Heart right ventricle (tissue), 16 donors: Measurements from ENCODE around the gene DLG5. TPM values are rescaled to one million over a fixed set of nuclear protein-coding genes. Genes with fewer than 3 reads are reported as not detected.

ENCODE experiments used
- ATAC-seq, 8 donors: fragments of 200-7000 bp; cut with Tn5 transposase; one replicate each; pipeline ENCODE4 v1.9.1; 2020; ENCODE audit warnings: mild to moderate bottlenecking in 8 of 8, moderate library complexity in 8 of 8, moderate number of reproducible peaks in 1 of 8
- DNase-seq, 2 donors: peaks; one replicate each; pipeline ENCODE4 v3.0.0-alpha.2; 2020
- H3K27ac ChIP-seq, 10 donors: fragments of 200-600 bp; sonication (generic) in 2 of 10; one replicate each; pipeline versions ENCODE4 v1.5.0 to v1.8.0; 2020 to 2022; ENCODE audit warnings: mild to moderate bottlenecking in 3 of 10
- H3K27me3 ChIP-seq, 7 donors: fragments of 200-600 bp; one replicate each; pipeline ENCODE4 v1.8.0; 2021 to 2022; ENCODE audit warnings: mild to moderate bottlenecking in 2 of 7
- H3K36me3 ChIP-seq, 9 donors: fragments of 200-600 bp; sonication (generic) in 1 of 9; one replicate each; pipeline versions ENCODE4 v1.5.0 to v1.8.0; 2020 to 2022; ENCODE audit warnings: mild to moderate bottlenecking in 2 of 9
- H3K4me1 ChIP-seq, 9 donors: fragments of 200-600 bp; sonication (generic) in 1 of 9; one replicate each; pipeline versions ENCODE4 v1.5.0 to v1.8.0; 2020 to 2022; ENCODE audit warnings: mild to moderate bottlenecking in 4 of 9
- H3K4me3 ChIP-seq, 10 donors: fragments of 200-600 bp; sonication (generic) in 2 of 10; one replicate each; pipeline versions ENCODE4 v1.5.0 to v1.8.0; 2020 to 2022; ENCODE audit warnings: mild to moderate bottlenecking in 7 of 10, moderate library complexity in 2 of 10
- H3K9me3 ChIP-seq, 11 donors: fragments of 200-600 bp in 10 of 11; sonication (generic) in 2 of 11; one replicate each; pipeline versions ENCODE4 v1.5.0 to v1.8.0; 2013 to 2022; ENCODE audit warnings: mild to moderate bottlenecking in 2 of 11, control low read depth in 1 of 11, moderate library complexity in 1 of 11
- CTCF ChIP-seq, 9 donors: fragments of 200-600 bp; sonication (generic) in 2 of 9; IDR thresholded peaks; one replicate each; pipeline versions ENCODE4 v1.5.0 to v1.8.0; 2021 to 2022; ENCODE audit warnings: antibody characterized with exemption in 9 of 9, mild to moderate bottlenecking in 5 of 9, moderate library complexity in 1 of 9
- WGBS, 2 donors: extraction: QIAGEN DNeasy Blood & Tissue Kit; methylation state at CpG; one replicate each; pipeline ENCODE4 v1.1.7; 2013; ENCODE audit warnings: inconsistent platforms in 1 of 2; 5-methylcytosine and 5-hydroxymethylcytosine counted together
- intact Hi-C, 10 donors: fragments of 100-400 bp; cut with DNase I; formaldehyde crosslinking; loops; one replicate each; pipeline versions ENCODE4 v1.11.1 to v1.14.2; 2022
- polyA plus RNA-seq, 2 donors: library from polyadenylated mRNA; stranded (reverse); fragments of 200-250 nt; gene quantifications; one replicate each; pipeline ENCODE4 v1.2.3, GENCODE V29; 2013
- total RNA-seq, 10 donors: library from RNA; stranded (reverse); fragmentation: NEBNext Ultra II Directional in 3 of 10; extraction: Animal tissue kit (Norgen Biotek cat#: 25700) in 3 of 10; gene quantifications; one replicate each; pipeline versions ENCODE4 v1.2.1 to v1.2.4, GENCODE V29; 2021 to 2023
- donor health status: Arrhythmogenic right ventricular cardiomyopathy.
- donor health status: ischemic (EF 13 %, LVEDD 7.1; RV severe dilation, severe dysfunction).
- donor health status: healthy with polysubstance abuse.
- donor health status: DM: no; HTN: yes; CAD: no.
- donor health status: DM: no; HTN: no; CAD: no.
- donor health status: ischemic (EF 25% LVEDD 6.9; RV normal size, moderate dysfunction).
- donor health status: ischemic (EF 25% LVEDD 5.7; RV mildly dilated, moderate dysfunction).
- donor health status: healthy.
- donor health status: DM: yes; HTN: yes; CAD: no.
- donor health status: Ischemic cardiomyopathy.
- donor health status: ischemic (EF 35%, LVEDD 5.7; RV mildly dilated, moderate dysfunction).
- donor health status: nonischemic (EF 11% LVEDD 7.7; RV severe dilation, severe dysfunction).
- donor health status: DM: yes; HTN: yes; CAD: no.
- donor health status: PGD.
- donor health status: ischemic (EF 29% LVEDD 5.4; RV normal size, mild dysfunction).
- donor health status: nonischemic (EF 23%, LVEDD 6.1; RV moderate dilation, normal function).

The DLG5 gene
- total and polyA plus RNA-seq, 12 donors: 5.0 to 14.1 (median 10.8) TPM

- Histone ChIP-seq H3K36me3 (no peaks in the 10 kb centered on the region), H3K27me3 (no peaks in the 10 kb centered on the region), H3K4me3 (no peak overlapping the region), H3K27ac (no peak overlapping the region), H3K4me1 (peaks cover 3 to 38% (median 20%) of the 10 kb centered on the region in 9 donors), H3K9me3 (no peaks in the 10 kb centered on the region)
- no peak for DNase-seq
- intact Hi-C loops: no loop called here
- WGBS, 2 donors: 61 to 66% methylated on average over 6 of the region's 6 CpGs
- ATAC-seq: peak in 3 of 8 donors; percentile 25 to 51 (median 42)
- no peak for TF ChIP-seq CTCF (IDR thresholded peaks at IDR 0.05)
Observed at GRCh38 chr10:77901743-77902142, 24.8 kb downstream of the DLG5 start.

GRCh38 chr10:77899690-77900089 lies 26.9 kb downstream of the DLG5 start:
- intact Hi-C loops: no loop called here
- Histone ChIP-seq H3K9me3 (no peaks in the 10 kb centered on the region), H3K27me3 (no peaks in the 10 kb centered on the region), H3K27ac (no peak overlapping the region), H3K36me3 (no peaks in the 10 kb centered on the region), H3K4me3 (no peak overlapping the region), H3K4me1 (peaks cover 3 to 47% (median 20%) of the 10 kb centered on the region in 9 donors)
- no peak for DNase-seq
- WGBS, 2 donors: 69 to 85% methylated on average over 4 of the region's 4 CpGs
- ATAC-seq: no peak
- no peak for TF ChIP-seq CTCF (IDR thresholded peaks at IDR 0.05)

DNA sequence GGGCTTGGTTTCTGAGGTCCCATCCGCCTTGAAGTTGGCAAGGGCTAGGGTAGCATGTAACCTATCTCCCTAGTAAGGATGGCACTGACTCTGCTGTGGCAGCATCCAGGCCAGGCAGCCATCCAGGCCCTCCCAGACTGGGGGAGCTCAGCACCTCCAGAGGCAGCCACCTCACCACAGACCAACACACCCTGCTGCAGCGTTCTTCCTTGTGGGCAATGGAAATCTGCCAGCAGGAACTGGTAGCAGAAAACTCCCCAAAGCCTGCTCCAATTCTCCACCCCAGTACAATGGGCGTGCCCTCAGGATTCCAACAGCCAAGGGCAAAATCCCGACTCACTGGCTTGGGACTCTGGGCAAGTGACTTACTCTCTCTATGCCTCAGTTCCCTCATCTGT lies 27.5 kb downstream of the DLG5 start:
- H3K36me3 ChIP-seq: no peaks in the 10 kb centered on the region
- 70 to 82% methylated on average over 4 of the region's 4 CpGs for WGBS, 2 donors
- peaks cover 3 to 48% (median 20%) of the 10 kb centered on the region in 9 donors for H3K4me1 ChIP-seq
- no peak for TF ChIP-seq CTCF (IDR thresholded peaks at IDR 0.05)
- intact Hi-C loops: no loop called here
- H3K4me3 ChIP-seq: no peak overlapping the region
- no peaks in the 10 kb centered on the region for H3K27me3 ChIP-seq
- ATAC-seq: peak in 4 of 8 donors; percentile 8 to 47 (median 21)
- no peak overlapping the region for H3K27ac ChIP-seq
- no peak for DNase-seq
- no peaks in the 10 kb centered on the region for H3K9me3 ChIP-seq

DNA sequence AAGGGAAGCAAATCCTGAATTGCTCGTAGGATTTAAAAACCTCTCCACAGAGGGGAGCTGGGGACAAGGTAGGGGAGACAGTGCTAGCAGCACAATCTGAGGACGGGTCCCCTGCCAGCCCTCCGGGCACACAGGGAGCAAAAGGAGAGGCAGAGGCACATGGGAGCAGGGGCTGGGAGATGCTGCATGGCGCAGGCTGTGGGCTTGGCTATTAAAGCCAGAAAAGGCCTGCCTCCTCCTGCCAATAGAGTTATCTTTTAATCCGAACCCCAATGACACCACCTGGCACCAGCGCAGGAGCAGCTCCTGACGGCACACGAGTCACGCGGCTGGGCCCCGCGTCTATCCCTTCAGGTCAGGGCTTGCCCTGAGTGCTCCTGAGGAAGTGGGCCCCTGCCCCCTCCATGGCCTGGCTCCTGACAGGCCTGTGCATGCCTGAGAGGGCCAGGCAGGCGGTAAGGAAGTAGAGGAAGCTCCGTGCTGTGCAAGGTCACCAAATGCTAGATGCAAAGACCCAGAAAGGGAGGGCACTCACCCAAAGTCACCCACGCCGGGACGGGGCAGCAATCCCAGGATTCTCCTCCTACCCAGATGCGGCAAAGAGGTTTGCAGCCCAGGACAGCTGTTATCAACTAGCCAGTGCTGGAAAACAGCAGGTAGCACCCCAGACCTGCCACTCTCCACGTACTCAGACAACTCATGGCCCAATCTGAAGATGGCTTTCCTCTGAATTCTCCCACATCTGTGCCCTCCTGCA lies 28.1 kb downstream of the DLG5 start:
- no peak overlapping the region for H3K4me3 ChIP-seq
- intact Hi-C loops: no loop called here
- H3K27ac ChIP-seq: no peak overlapping the region
- DNase-seq: no peak
- WGBS, 2 donors: 57 to 61% methylated on average over 19 of the region's 19 CpGs
- peaks cover 3 to 48% (median 20%) of the 10 kb centered on the region in 9 donors for H3K4me1 ChIP-seq
- H3K36me3 ChIP-seq: no peaks in the 10 kb centered on the region
- H3K27me3 ChIP-seq: no peaks in the 10 kb centered on the region
- no peaks in the 10 kb centered on the region for H3K9me3 ChIP-seq
- ATAC-seq: peak in 7 of 8 donors; percentile 16 to 46 (median 26)
- no peak for TF ChIP-seq CTCF (IDR thresholded peaks at IDR 0.05)
